Activated CD8-positive, alpha-beta T cell treated with anti-CD3 and anti-CD28 coated beads for 36 hours (primary cell): ENCODE data around the gene CTNNA2. TPM values are rescaled to one million over a fixed set of nuclear protein-coding genes. Genes with fewer than 3 reads are reported as not detected.
A peak's percentile ranks its signal among the peaks of the same experiment; 100 is the strongest.

ENCODE experiments used
- ATAC-seq: fragments of 200-7000 bp; cut with Tn5 transposase; one replicate; pipeline ENCODE4 v1.10.0; 2021; ENCODE audit warnings: mild to moderate bottlenecking, moderate library complexity
- CTCF ChIA-PET: fragments of 350-600 bp; sonication (Branson Sonifier 250); formaldehyde crosslinking; loops from one replicate; lab custom pipeline; 2021; ENCODE audit warnings: antibody characterized with exemption; lab: Charles Lee
- POLR2A ChIA-PET: fragments of 350-600 bp; sonication (Branson Sonifier 250); formaldehyde crosslinking; loops from one replicate; lab custom pipeline; 2021; ENCODE audit warnings: antibody characterized with exemption; lab: Charles Lee
- DNase-seq: peaks from one replicate; pipeline ENCODE4 v3.0.0-alpha.2; 2020
- H3K27ac Mint-ChIP-seq: one replicate; pipeline ENCODE4 v1.8.0; 2021; ENCODE audit warnings: mild to moderate bottlenecking, mixed read lengths
- H3K27me3 Mint-ChIP-seq: one replicate; pipeline ENCODE4 v1.8.0; 2021; ENCODE audit warnings: mixed read lengths
- H3K36me3 Mint-ChIP-seq: one replicate; pipeline ENCODE4 v1.8.0; 2021; ENCODE audit warnings: low read depth, mixed read lengths
- H3K4me1 Mint-ChIP-seq: one replicate; pipeline ENCODE4 v1.8.0; 2021; ENCODE audit warnings: low read depth, mixed read lengths
- H3K4me3 Mint-ChIP-seq: one replicate; pipeline ENCODE4 v1.8.0; 2021; ENCODE audit warnings: mild to moderate bottlenecking, moderate library complexity, mixed read lengths
- H3K9me3 Mint-ChIP-seq: one replicate; pipeline ENCODE4 v1.8.0; 2021; ENCODE audit warnings: mixed read lengths
- CTCF ChIP-seq: fragments of 200-600 bp; IDR thresholded peaks from one replicate; pipeline ENCODE4 v1.8.0; 2022; ENCODE audit warnings: antibody characterized with exemption, mild to moderate bottlenecking
- intact Hi-C: fragments of 100-400 bp; cut with micrococcal nuclease; formaldehyde crosslinking; loops from one replicate; pipeline ENCODE4 v1.10.0; 2022
- total RNA-seq, 2 experiments: library from RNA; stranded (reverse); gene quantifications; one replicate each; pipeline ENCODE4 v1.2.3, GENCODE V29; 2021

Gene CTNNA2
- total RNA-seq, 2 experiments from 2014 or later, result not detected

- DNase-seq, result no peak
- TF ChIP-seq CTCF, result no peak
- H3K27ac Mint-ChIP-seq, result no peak overlapping the region
- no peak overlapping the region for H3K4me3 Mint-ChIP-seq
- H3K4me1 Mint-ChIP-seq, result no peaks in the 10 kb centered on the region
- CTCF ChIA-PET, result no interaction called here
- no peaks in the 10 kb centered on the region for H3K9me3 Mint-ChIP-seq
- intact Hi-C loops, result no loop called here
- POLR2A ChIA-PET, result no interaction called here
- H3K27me3 Mint-ChIP-seq, result no peaks in the 10 kb centered on the region
- ATAC-seq, result no peak
- no peaks in the 10 kb centered on the region for H3K36me3 Mint-ChIP-seq
Measured at GRCh38 chr2:79872656-79873055, 359.8 kb downstream of the CTNNA2 start.

GRCh38 chr2:79874015-79874414, 361.2 kb downstream of the CTNNA2 start:
- Mint-ChIP-seq H3K27ac (no peak overlapping the region), H3K4me1 (no peaks in the 10 kb centered on the region), H3K9me3 (no peaks in the 10 kb centered on the region), H3K27me3 (no peaks in the 10 kb centered on the region), H3K36me3 (no peaks in the 10 kb centered on the region), H3K4me3 (no peak overlapping the region)
- TF ChIP-seq CTCF, result no peak
- intact Hi-C loops, result no loop called here
- POLR2A ChIA-PET, result no interaction called here
- CTCF ChIA-PET, result no interaction called here
- no peak for ATAC-seq
- no peak for DNase-seq

GRCh38 chr2:79876430-79876829, 363.6 kb downstream of the CTNNA2 start:
- Mint-ChIP-seq H3K36me3 (no peaks in the 10 kb centered on the region), H3K4me1 (no peaks in the 10 kb centered on the region), H3K9me3 (no peaks in the 10 kb centered on the region), H3K4me3 (no peak overlapping the region), H3K27me3 (no peaks in the 10 kb centered on the region), H3K27ac (no peak overlapping the region)
- DNase-seq (no peak), ATAC-seq (no peak)
- CTCF ChIA-PET, result no interaction called here
- POLR2A ChIA-PET, result no interaction called here
- intact Hi-C loops, result no loop called here
- TF ChIP-seq CTCF, result peak; percentile 22

GRCh38 chr2:79882548-79882947, 369.7 kb downstream of the CTNNA2 start:
- CTCF ChIA-PET, result no interaction called here
- no peaks in the 10 kb centered on the region for H3K36me3 Mint-ChIP-seq
- DNase-seq (no peak), ATAC-seq (no peak)
- intact Hi-C loops, result no loop called here
- H3K4me1 Mint-ChIP-seq, result no peaks in the 10 kb centered on the region
- H3K9me3 Mint-ChIP-seq, result no peaks in the 10 kb centered on the region
- H3K4me3 Mint-ChIP-seq, result no peak overlapping the region
- POLR2A ChIA-PET, result no interaction called here
- H3K27ac Mint-ChIP-seq, result no peak overlapping the region
- no peak for TF ChIP-seq CTCF
- H3K27me3 Mint-ChIP-seq, result peaks cover 3% of the 10 kb centered on the region

- ChIA-PET CTCF (no interaction called here), POLR2A (no interaction called here)
- DNase-seq, result peak; percentile 16
Measured at GRCh38 chr2:79887747-79888374, 375.0 kb downstream of the CTNNA2 start.

More at GRCh38 chr2:79887747-79888374, 375.0 kb downstream of the CTNNA2 start:
- Mint-ChIP-seq H3K4me3 (no peak overlapping the region), H3K9me3 (no peaks in the 10 kb centered on the region), H3K27ac (no peak overlapping the region), H3K4me1 (no peaks in the 10 kb centered on the region), H3K36me3 (no peaks in the 10 kb centered on the region), H3K27me3 (peaks cover 3% of the 10 kb centered on the region)
- TF ChIP-seq CTCF, result peak; percentile 74
- no peak for ATAC-seq
- intact Hi-C loops, result no loop called here
